HFF-Myc (cell line): ENCODE data around the gene TEX52.

ENCODE experiments used
- DNase-seq: peaks from one replicate; pipeline ENCODE4 v3.0.0-alpha.2; 2011; ENCODE audit warnings: low read depth; ENCODE audit errors: extremely low read depth
- H3K4me3 ChIP-seq: replicated peaks from 2 replicates; pipeline ENCODE4 v1.5.1; 2011; ENCODE audit warnings: low read depth, mild to moderate bottlenecking, control low read depth, low read length
- CTCF ChIP-seq: IDR thresholded peaks from 2 replicates; pipeline ENCODE4 v1.5.1; 2012; ENCODE audit warnings: mild to moderate bottlenecking, low read depth, low read length, control low read depth; ENCODE audit errors: missing control alignments

The TEX52 gene

GRCh38 chr12:2833327-2833726, 23.5 kb downstream of the TEX52 start:
- DNase-seq = no peak
- no peak for TF ChIP-seq CTCF
- H3K4me3 ChIP-seq = no peak overlapping the region

- no peak for TF ChIP-seq CTCF
- no peak for DNase-seq
- H3K4me3 ChIP-seq = no peak overlapping the region
Observed at GRCh38 chr12:2832550-2833127, 24.2 kb downstream of the TEX52 start.

GRCh38 chr12:2829275-2829674, 27.6 kb downstream of the TEX52 start:
- TF ChIP-seq CTCF = no peak
- DNase-seq = no peak
- H3K4me3 ChIP-seq = no peak overlapping the region

GRCh38 chr12:2826721-2827515, 29.9 kb downstream of the TEX52 start:
- no peak for TF ChIP-seq CTCF
- no peak for DNase-seq
- H3K4me3 ChIP-seq = no peak overlapping the region

- DNase-seq = no peak
- no peak overlapping the region for H3K4me3 ChIP-seq
- no peak for TF ChIP-seq CTCF
Observed at GRCh38 chr12:2826036-2826435, 30.8 kb downstream of the TEX52 start.

- no peak overlapping the region for H3K4me3 ChIP-seq
- TF ChIP-seq CTCF = no peak
- no peak for DNase-seq
Observed at GRCh38 chr12:2825132-2825531, 31.7 kb downstream of the TEX52 start.

- no peak for TF ChIP-seq CTCF
- no peak for DNase-seq
- H3K4me3 ChIP-seq = no peak overlapping the region
Observed at GRCh38 chr12:2824541-2824940, 32.3 kb downstream of the TEX52 start.
